ENCODE results near the gene MICAL2.

Gene MICAL2

GRCh38 chr11:12090761-12091258 lies 19.6 kb upstream of the MICAL2 start:
- no peaks in the 10 kb centered on the region for H3K27me3 ChIP-seq (ENCODE audit: control insufficient read depth in 1 of 2, insufficient read depth in 2 of 2, low read length in 2 of 2)
- peaks cover 31% of the 10 kb centered on the region for H3K4me1 ChIP-seq (ENCODE audit: insufficient read depth, low read length)
- H3K4me3 ChIP-seq (ENCODE audit: low read depth in 1 of 2, low read length in 2 of 2) = no peak overlapping the region
- no peak overlapping the region for H3K27ac ChIP-seq (ENCODE audit: low read depth, low read length)
- no peaks in the 10 kb centered on the region for H3K36me3 ChIP-seq (ENCODE audit: insufficient read depth, low read length)
- H3K9me3 ChIP-seq (ENCODE audit: low read length) = no peaks in the 10 kb centered on the region
- no peak overlapping the region for H3K9ac ChIP-seq (ENCODE audit: low read length)

- H3K4me3 ChIP-seq (ENCODE audit: low read depth in 1 of 2, low read length in 2 of 2) = no peak overlapping the region
- H3K27me3 ChIP-seq (ENCODE audit: control insufficient read depth in 1 of 2, insufficient read depth in 2 of 2, low read length in 2 of 2) = no peaks in the 10 kb centered on the region
- no peaks in the 10 kb centered on the region for H3K36me3 ChIP-seq (ENCODE audit: insufficient read depth, low read length)
- H3K27ac ChIP-seq (ENCODE audit: low read depth, low read length) = peak overlapping the region; percentile 32
- no peaks in the 10 kb centered on the region for H3K9me3 ChIP-seq (ENCODE audit: low read length)
- H3K9ac ChIP-seq (ENCODE audit: low read length) = no peak overlapping the region
- H3K4me1 ChIP-seq (ENCODE audit: insufficient read depth, low read length) = peaks cover 19% of the 10 kb centered on the region
Observed at GRCh38 chr11:12091956-12092558, 18.3 kb upstream of the MICAL2 start.

GRCh38 chr11:12092714-12093113 lies 17.7 kb upstream of the MICAL2 start:
- Histone ChIP-seq H3K4me1 (ENCODE audit: insufficient read depth, low read length) (peaks cover 12% of the 10 kb centered on the region), H3K9ac (ENCODE audit: low read length) (no peak overlapping the region)

GRCh38 chr11:12094872-12095800 lies 15.3 kb upstream of the MICAL2 start:
- H3K9me3 ChIP-seq (ENCODE audit: low read length) = no peaks in the 10 kb centered on the region
- H3K36me3 ChIP-seq (ENCODE audit: insufficient read depth, low read length) = no peaks in the 10 kb centered on the region
- no peaks in the 10 kb centered on the region for H3K27me3 ChIP-seq (ENCODE audit: control insufficient read depth in 1 of 2, insufficient read depth in 2 of 2, low read length in 2 of 2)
- no peak overlapping the region for H3K4me3 ChIP-seq (ENCODE audit: low read depth in 1 of 2, low read length in 2 of 2)
- peaks cover 8% of the 10 kb centered on the region for H3K4me1 ChIP-seq (ENCODE audit: insufficient read depth, low read length)
- H3K9ac ChIP-seq (ENCODE audit: low read length) = no peak overlapping the region
- no peak overlapping the region for H3K27ac ChIP-seq (ENCODE audit: low read depth, low read length)

More at GRCh38 chr11:12092714-12093113, 17.7 kb upstream of the MICAL2 start:
- Histone ChIP-seq H3K27ac (ENCODE audit: low read depth, low read length) (peak overlapping the region; percentile 32), H3K4me3 (ENCODE audit: low read depth in 1 of 2, low read length in 2 of 2) (no peak overlapping the region), H3K9me3 (ENCODE audit: low read length) (no peaks in the 10 kb centered on the region), H3K36me3 (ENCODE audit: insufficient read depth, low read length) (no peaks in the 10 kb centered on the region), H3K27me3 (ENCODE audit: control insufficient read depth in 1 of 2, insufficient read depth in 2 of 2, low read length in 2 of 2) (no peaks in the 10 kb centered on the region)

- peaks cover 8% of the 10 kb centered on the region for H3K4me1 ChIP-seq (ENCODE audit: insufficient read depth, low read length)
- H3K9me3 ChIP-seq (ENCODE audit: low read length) = no peaks in the 10 kb centered on the region
- no peak overlapping the region for H3K4me3 ChIP-seq (ENCODE audit: low read depth in 1 of 2, low read length in 2 of 2)
- H3K27me3 ChIP-seq (ENCODE audit: control insufficient read depth in 1 of 2, insufficient read depth in 2 of 2, low read length in 2 of 2) = no peaks in the 10 kb centered on the region
- H3K36me3 ChIP-seq (ENCODE audit: insufficient read depth, low read length) = no peaks in the 10 kb centered on the region
- H3K9ac ChIP-seq (ENCODE audit: low read length) = no peak overlapping the region
- no peak overlapping the region for H3K27ac ChIP-seq (ENCODE audit: low read depth, low read length)
Observed at GRCh38 chr11:12097219-12097618, 13.2 kb upstream of the MICAL2 start.

GRCh38 chr11:12098601-12099000 lies 11.8 kb upstream of the MICAL2 start:
- H3K27ac ChIP-seq (ENCODE audit: low read depth, low read length) = no peak overlapping the region
- no peaks in the 10 kb centered on the region for H3K4me1 ChIP-seq (ENCODE audit: insufficient read depth, low read length)
- H3K9ac ChIP-seq (ENCODE audit: low read length) = no peak overlapping the region
- no peaks in the 10 kb centered on the region for H3K9me3 ChIP-seq (ENCODE audit: low read length)
- no peaks in the 10 kb centered on the region for H3K36me3 ChIP-seq (ENCODE audit: insufficient read depth, low read length)
- H3K27me3 ChIP-seq (ENCODE audit: control insufficient read depth in 1 of 2, insufficient read depth in 2 of 2, low read length in 2 of 2) = no peaks in the 10 kb centered on the region
- H3K4me3 ChIP-seq (ENCODE audit: low read depth in 1 of 2, low read length in 2 of 2) = no peak overlapping the region

- H3K27ac ChIP-seq (ENCODE audit: low read depth, low read length) = no peak overlapping the region
- no peak overlapping the region for H3K4me3 ChIP-seq (ENCODE audit: low read depth in 1 of 2, low read length in 2 of 2)
- no peaks in the 10 kb centered on the region for H3K4me1 ChIP-seq (ENCODE audit: insufficient read depth, low read length)
- no peaks in the 10 kb centered on the region for H3K9me3 ChIP-seq (ENCODE audit: low read length)
- no peaks in the 10 kb centered on the region for H3K27me3 ChIP-seq (ENCODE audit: control insufficient read depth in 1 of 2, insufficient read depth in 2 of 2, low read length in 2 of 2)
- no peak overlapping the region for H3K9ac ChIP-seq (ENCODE audit: low read length)
- no peaks in the 10 kb centered on the region for H3K36me3 ChIP-seq (ENCODE audit: insufficient read depth, low read length)
Observed at GRCh38 chr11:12099132-12099873, 11.1 kb upstream of the MICAL2 start.

GRCh38 chr11:12100429-12100828 lies 10.0 kb upstream of the MICAL2 start:
- Histone ChIP-seq H3K9ac (ENCODE audit: low read length) (no peak overlapping the region), H3K4me1 (ENCODE audit: insufficient read depth, low read length) (no peaks in the 10 kb centered on the region), H3K27me3 (ENCODE audit: control insufficient read depth in 1 of 2, insufficient read depth in 2 of 2, low read length in 2 of 2) (no peaks in the 10 kb centered on the region), H3K36me3 (ENCODE audit: insufficient read depth, low read length) (no peaks in the 10 kb centered on the region), H3K9me3 (ENCODE audit: low read length) (no peaks in the 10 kb centered on the region), H3K27ac (ENCODE audit: low read depth, low read length) (no peak overlapping the region), H3K4me3 (ENCODE audit: low read depth in 1 of 2, low read length in 2 of 2) (no peak overlapping the region)

GRCh38 chr11:12100841-12101242 lies 9.5 kb upstream of the MICAL2 start:
- no peaks in the 10 kb centered on the region for H3K9me3 ChIP-seq (ENCODE audit: low read length)
- H3K4me3 ChIP-seq (ENCODE audit: low read depth in 1 of 2, low read length in 2 of 2) = no peak overlapping the region
- H3K27ac ChIP-seq (ENCODE audit: low read depth, low read length) = no peak overlapping the region
- no peaks in the 10 kb centered on the region for H3K36me3 ChIP-seq (ENCODE audit: insufficient read depth, low read length)
- H3K4me1 ChIP-seq (ENCODE audit: insufficient read depth, low read length) = no peaks in the 10 kb centered on the region
- no peaks in the 10 kb centered on the region for H3K27me3 ChIP-seq (ENCODE audit: control insufficient read depth in 1 of 2, insufficient read depth in 2 of 2, low read length in 2 of 2)
- no peak overlapping the region for H3K9ac ChIP-seq (ENCODE audit: low read length)

- Histone ChIP-seq H3K9me3 (ENCODE audit: low read length) (no peaks in the 10 kb centered on the region), H3K36me3 (ENCODE audit: insufficient read depth, low read length) (no peaks in the 10 kb centered on the region), H3K27me3 (ENCODE audit: control insufficient read depth in 1 of 2, insufficient read depth in 2 of 2, low read length in 2 of 2) (no peaks in the 10 kb centered on the region), H3K27ac (ENCODE audit: low read depth, low read length) (no peak overlapping the region), H3K4me3 (ENCODE audit: low read depth in 1 of 2, low read length in 2 of 2) (no peak overlapping the region), H3K9ac (ENCODE audit: low read length) (no peak overlapping the region), H3K4me1 (ENCODE audit: insufficient read depth, low read length) (no peaks in the 10 kb centered on the region)
Observed at GRCh38 chr11:12101318-12101717, 9.1 kb upstream of the MICAL2 start.

All from muscle layer of colon (tissue), 2 donors.